ENCODE measurements around the gene MAMDC4. TPM values are rescaled to one million over a fixed set of nuclear protein-coding genes. Genes with fewer than 3 reads are reported as not detected.
A peak's percentile ranks its signal among the peaks of the same experiment; 100 is the strongest.

Gene MAMDC4
- total and polyA plus RNA-seq, 12 donors = 4.1 to 45.4 (median 8.3) TPM

DNA sequence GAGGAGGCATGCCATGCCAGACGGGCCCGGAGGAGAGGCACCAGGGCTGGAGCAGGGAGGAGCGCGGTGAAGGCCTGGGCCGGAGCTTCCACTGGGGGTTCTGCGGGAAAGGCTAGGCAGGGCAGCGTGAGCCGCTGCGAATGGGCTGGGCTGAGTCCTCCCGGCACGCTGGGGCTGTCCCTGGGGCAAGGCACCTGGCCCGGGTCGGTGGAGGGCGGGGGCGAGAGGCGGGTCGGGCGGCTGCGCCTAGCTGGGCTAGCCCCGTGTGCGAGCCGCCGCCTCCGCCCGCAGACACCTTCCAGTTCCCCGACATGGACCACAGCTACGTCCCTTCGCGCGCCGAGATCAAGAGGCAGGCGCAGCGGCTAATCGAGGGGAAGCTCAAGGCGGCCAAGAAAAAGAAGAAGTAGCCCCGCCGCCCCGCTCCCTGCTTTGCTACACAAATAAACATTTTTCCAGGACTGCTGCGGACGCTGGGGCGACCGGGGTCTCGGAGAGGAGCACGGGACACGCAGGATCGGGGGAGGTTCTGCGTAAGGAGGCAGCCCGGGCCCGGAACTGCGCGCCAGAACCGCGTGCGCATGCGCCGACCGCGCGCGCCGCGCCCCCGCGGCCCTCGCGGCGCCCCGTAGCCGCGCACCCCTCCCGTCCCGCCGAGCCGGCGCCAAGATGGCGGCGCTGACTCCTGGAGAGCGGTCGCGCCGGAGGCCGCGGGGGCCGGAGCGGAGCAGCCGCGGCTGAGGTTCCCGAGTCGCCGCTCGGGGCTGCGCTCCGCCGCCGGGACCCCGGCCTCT is 44.7 kb upstream of the MAMDC4 start, which contains the start of gene RABL6:
RABL6 (plus strand) TSS at position 668 of the 794 bp plus-strand sequence. CDS start 249 bp downstream, outside the sequence.
- peaks cover 0 to 29% (median under 1%) of the 10 kb centered on the region in 9 donors for H3K36me3 ChIP-seq
- peaks cover 0 to 43% (median 35%) of the 10 kb centered on the region in 9 donors for H3K4me1 ChIP-seq
- no peak for TF ChIP-seq CTCF (IDR thresholded peaks at IDR 0.05)
- intact Hi-C loops (cut with DNase I) = loop anchor here in 2 of 10 donors (5.0 kb wide), 1 partner anchor 35 kb away; the partner anchor contains the start of gene AJM1 (in 2 of the 2)
- peaks cover 0 to 1% (median under 1%) of the 10 kb centered on the region in 7 donors for H3K27me3 ChIP-seq
- WGBS, 2 donors = 1% methylated on average over 68 to 96 of the region's 96 CpGs
- ATAC-seq = peak; percentile 84 to 95 (median 89)
- DNase-seq = peak; percentile 74 to 85
- peak within 1 kb of the TSS; percentile 42 to 95 (median 92) for H3K27ac ChIP-seq
- peak within 1 kb of the TSS; percentile 79 to 100 (median 96) for H3K4me3 ChIP-seq
- H3K9me3 ChIP-seq = no peaks in the 10 kb centered on the region

DNA sequence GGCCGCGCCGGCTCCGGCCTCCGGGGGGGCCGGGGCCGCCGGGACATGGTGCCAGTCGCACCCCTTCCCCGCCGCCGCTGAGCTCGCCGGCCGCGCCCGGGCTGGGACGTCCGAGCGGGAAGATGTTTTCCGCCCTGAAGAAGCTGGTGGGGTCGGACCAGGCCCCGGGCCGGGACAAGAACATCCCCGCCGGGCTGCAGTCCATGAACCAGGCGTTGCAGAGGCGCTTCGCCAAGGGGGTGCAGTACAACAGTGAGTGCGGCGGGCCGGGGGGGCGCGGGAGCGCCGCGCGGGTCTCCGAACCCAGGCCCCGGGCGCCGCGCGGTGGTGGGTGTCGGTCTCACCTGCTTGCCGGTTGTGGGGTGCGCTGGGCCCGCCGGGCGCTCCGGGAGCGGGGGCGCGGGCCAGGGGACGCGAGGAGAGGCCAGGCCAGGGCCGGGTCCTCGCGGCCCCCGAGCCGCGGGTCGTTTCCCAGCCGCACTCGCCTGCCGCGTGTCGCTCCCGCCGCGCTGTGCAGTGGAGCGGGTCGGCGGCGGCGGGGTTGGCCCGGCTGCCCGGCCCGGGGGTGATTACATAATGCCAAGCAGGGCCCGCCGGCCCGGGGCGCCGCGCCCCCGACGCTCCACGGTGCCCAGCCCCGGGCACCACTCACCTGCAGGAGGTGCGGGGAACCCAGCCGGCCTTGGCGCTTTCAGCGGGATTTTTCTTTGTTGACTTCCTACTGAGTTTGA is 43.9 kb upstream of the MAMDC4 start:
- no peak for DNase-seq
- Histone ChIP-seq H3K4me1 (peaks cover 0 to 43% (median 35%) of the 10 kb centered on the region in 9 donors), H3K27ac (peak overlapping the region; percentile 42 to 95 (median 92)), H3K4me3 (peak overlapping the region; percentile 67 to 100 (median 96)), H3K36me3 (peaks cover 0 to 34% (median 3%) of the 10 kb centered on the region in 9 donors), H3K9me3 (no peaks in the 10 kb centered on the region), H3K27me3 (no peaks in the 10 kb centered on the region)
- no peak for TF ChIP-seq CTCF (IDR thresholded peaks at IDR 0.05)
- intact Hi-C loops (cut with DNase I) = loop anchor here in 2 of 10 donors (5.0 kb wide), 1 partner anchor 34 kb away; the partner anchor contains the start of gene AJM1 (in 2 of the 2)
- 0 to 1% methylated on average over 68 to 93 of the region's 93 CpGs for WGBS, 2 donors
- ATAC-seq = peak in 4 of 8 donors; percentile 1 to 29 (median 9)

GRCh38 chr9:136808806-136809158 is 43.4 kb upstream of the MAMDC4 start:
- peaks cover 0 to 37% (median 3%) of the 10 kb centered on the region in 9 donors for H3K36me3 ChIP-seq
- ATAC-seq = no peak
- peaks cover 0 to 43% (median 35%) of the 10 kb centered on the region in 9 donors for H3K4me1 ChIP-seq
- no peak for DNase-seq
- H3K27me3 ChIP-seq = no peaks in the 10 kb centered on the region
- intact Hi-C loops (cut with DNase I) = loop anchor here in 2 of 10 donors (5.0 kb wide), 1 partner anchor 34 kb away; the partner anchor contains the start of gene AJM1 (in 2 of the 2)
- WGBS, 2 donors = 8 to 9% methylated on average over 14 of the region's 14 CpGs
- no peaks in the 10 kb centered on the region for H3K9me3 ChIP-seq
- peak overlapping the region in 8 of 10 donors; percentile 71 to 95 (median 92) for H3K27ac ChIP-seq
- no peak for TF ChIP-seq CTCF (IDR thresholded peaks at IDR 0.05)
- peak overlapping the region; percentile 67 to 100 (median 96) for H3K4me3 ChIP-seq

Measured in heart right ventricle (tissue), 16 donors.